PC-3 (cell line): ENCODE results near the gene TMEFF2.

ENCODE experiments used
- CTCF ChIP-seq: fragments of 300-600 bp; sonication (generic); conservative IDR thresholded peaks from 2 replicates; pipeline ENCODE4 v1.5.1; 2017; ENCODE audit warnings: antibody characterized with exemption, low read depth, mild to moderate bottlenecking, low read length
- EZH2 ChIP-seq: fragments of 300-600 bp; sonication (generic); IDR thresholded peaks from one replicate; pipeline ENCODE4 v1.6.1; 2017; ENCODE audit warnings: antibody characterized with exemption, mild to moderate bottlenecking, low read length; ENCODE audit not compliant: unreplicated experiment

GRCh38 chr2:191950132-191950874, 244.4 kb downstream of the TMEFF2 start:
- TF ChIP-seq EZH2: no peak
- TF ChIP-seq CTCF: no peak
